ENCODE data around the gene MEIOSIN. TPM values are rescaled to one million over a fixed set of nuclear protein-coding genes. Genes with fewer than 3 reads are reported as not detected.

The MEIOSIN gene
- total RNA-seq, 1 donor from 2014 or later, result not detected

GRCh38 chr19:45801603-45802175 lies 68.5 kb downstream of the MEIOSIN start:
- DNase-seq, result no peak

GRCh38 chr19:45804140-45804958 lies 71.1 kb downstream of the MEIOSIN start:
- DNase-seq, result no peak

- DNase-seq, result no peak
These were observed 71.7 kb downstream of the MEIOSIN start for GRCh38 chr19:45804959-45805230.

- DNase-seq, result no peak
These were observed 72.5 kb downstream of the MEIOSIN start for GRCh38 chr19:45805719-45806118.

- DNase-seq, result no peak
These were observed 76.5 kb downstream of the MEIOSIN start for GRCh38 chr19:45809643-45810159.

GRCh38 chr19:45812297-45812696 lies 79.1 kb downstream of the MEIOSIN start:
- no peak for DNase-seq

Other genes with a start within 250 kb of the MEIOSIN start
- 56.8 TPM for gene RTN2, start 236.4 kb upstream of the MEIOSIN start, total RNA-seq
- 0.47 TPM for gene PPM1N, start 235.0 kb upstream of the MEIOSIN start, total RNA-seq
- gene VASP, start 226.0 kb upstream of the MEIOSIN start, total RNA-seq, result 8.4 TPM
- 2.0 TPM for gene OPA3, start 148.6 kb upstream of the MEIOSIN start, total RNA-seq
- 0.16 TPM for gene GPR4, start 131.2 kb upstream of the MEIOSIN start, total RNA-seq
- 15.8 TPM for gene EML2, start 94.0 kb upstream of the MEIOSIN start, total RNA-seq
- gene GIPR, start 65.2 kb upstream of the MEIOSIN start, total RNA-seq, result not detected
- gene SNRPD2, start 41.5 kb upstream of the MEIOSIN start, total RNA-seq, result 108 TPM
- 8.0 TPM for gene QPCTL, start 40.8 kb upstream of the MEIOSIN start, total RNA-seq
- gene FBXO46, start 2.5 kb upstream of the MEIOSIN start, total RNA-seq, result 11.4 TPM
- 1.2 TPM for gene SIX5, start 35.8 kb downstream of the MEIOSIN start, total RNA-seq
- 16.7 TPM for gene DMPK, start 49.1 kb downstream of the MEIOSIN start, total RNA-seq
- gene DMWD, start 59.4 kb downstream of the MEIOSIN start, total RNA-seq, result 41.0 TPM
- 0.16 TPM for gene RSPH6A, start 81.9 kb downstream of the MEIOSIN start, total RNA-seq
- 16.4 TPM for gene SYMPK, start 129.7 kb downstream of the MEIOSIN start, total RNA-seq
- not detected for gene FOXA3, start 130.9 kb downstream of the MEIOSIN start, total RNA-seq
- gene IRF2BP1, start 152.7 kb downstream of the MEIOSIN start, total RNA-seq, result 32.1 TPM
- gene MYPOP, start 169.2 kb downstream of the MEIOSIN start, total RNA-seq, result 0.78 TPM
- not detected for gene NANOS2, start 181.3 kb downstream of the MEIOSIN start, total RNA-seq
- gene NOVA2, start 240.4 kb downstream of the MEIOSIN start, total RNA-seq, result 9.4 TPM